Cardiac fibroblast (primary cell): Measurements from ENCODE around the gene PLEKHA5.

ENCODE experiments used
- DNase-seq, 2 donors: peaks; one replicate each; pipeline versions ENCODE4 v3.0.0 to v3.0.0-alpha.2; 2010; ENCODE audit warnings: low read depth in 2 of 2
- H3K4me3 ChIP-seq, 2 donors: replicated peaks in 1 of 2; 1 replicate in 1 of 2; 2 replicates in 1 of 2; pipeline ENCODE4 v1.5.1; 2011; ENCODE audit warnings: low read depth in 2 of 2, low read length in 2 of 2, mild to moderate bottlenecking in 2 of 2, moderate library complexity in 1 of 2
- CTCF ChIP-seq: IDR thresholded peaks from one replicate; pipeline ENCODE4 v1.5.1; 2011; ENCODE audit warnings: low read depth, mild to moderate bottlenecking, low read length, inconsistent platforms

PLEKHA5 gene

GRCh38 chr12:19285793-19286448 is 156.4 kb downstream of the PLEKHA5 start:
- H3K4me3 ChIP-seq: no peak overlapping the region
- TF ChIP-seq CTCF: no peak
- DNase-seq: no peak

GRCh38 chr12:19287302-19287701 is 157.8 kb downstream of the PLEKHA5 start:
- TF ChIP-seq CTCF: no peak
- H3K4me3 ChIP-seq: no peak overlapping the region
- peak; percentile 25 to 53 for DNase-seq

DNA sequence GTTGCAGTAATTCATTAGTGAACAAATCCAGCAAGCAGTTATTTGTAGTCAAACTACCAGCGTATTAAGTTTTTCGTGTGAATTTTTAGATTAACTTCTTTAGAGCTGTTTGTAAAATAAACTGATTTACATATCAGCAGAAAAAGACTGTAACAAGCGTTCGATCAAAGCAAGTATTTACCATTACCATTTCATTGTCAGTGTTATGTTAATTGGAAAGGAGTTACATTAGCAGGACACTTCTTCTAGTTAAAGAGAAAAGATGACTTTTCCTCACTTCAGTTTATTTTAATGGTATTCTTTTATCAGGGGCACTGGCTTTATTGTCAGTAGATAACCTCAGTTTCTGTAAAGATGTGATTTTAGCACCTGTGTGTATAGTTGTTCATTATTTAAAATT is 158.6 kb downstream of the PLEKHA5 start:
- TF ChIP-seq CTCF: no peak
- DNase-seq: no peak
- H3K4me3 ChIP-seq: no peak overlapping the region

DNA sequence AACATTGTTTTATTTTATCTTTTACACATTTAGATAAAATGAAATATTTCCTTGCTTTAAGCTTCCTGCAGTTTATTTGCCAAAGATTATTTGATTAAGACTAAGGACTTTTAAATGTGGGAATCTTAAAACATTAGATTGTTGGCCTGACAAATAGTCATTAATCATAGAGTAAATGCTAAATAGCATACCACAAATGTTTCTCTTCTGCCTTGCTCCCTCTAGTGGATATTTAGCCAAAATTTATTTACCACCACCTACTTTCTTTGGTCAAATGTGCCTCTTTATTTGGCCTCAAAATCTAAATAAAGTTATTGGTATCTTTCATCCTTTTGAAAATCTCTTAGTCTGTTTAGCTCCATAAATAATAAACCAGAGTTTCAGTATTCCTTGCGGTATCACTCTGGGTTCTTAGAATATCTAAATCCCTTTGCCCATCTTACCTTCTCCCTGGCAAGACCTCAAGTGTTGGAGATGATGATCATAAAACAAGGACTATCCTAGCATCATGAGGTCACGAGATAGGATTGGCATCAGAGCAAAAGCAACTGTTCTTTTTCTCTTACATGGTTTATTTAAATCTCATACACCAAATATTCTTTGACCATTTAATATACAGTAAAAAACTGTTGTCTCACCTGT is 159.2 kb downstream of the PLEKHA5 start:
- DNase-seq: peak; percentile 63 to 69
- H3K4me3 ChIP-seq: no peak overlapping the region
- TF ChIP-seq CTCF: peak; percentile 43

GRCh38 chr12:19298836-19299605 is 169.5 kb downstream of the PLEKHA5 start:
- TF ChIP-seq CTCF: no peak
- DNase-seq: peak in 1 of 2 donors; percentile 12
- H3K4me3 ChIP-seq: no peak overlapping the region

GRCh38 chr12:19299765-19300164 is 170.2 kb downstream of the PLEKHA5 start:
- no peak overlapping the region for H3K4me3 ChIP-seq
- DNase-seq: peak; percentile 35 to 58
- TF ChIP-seq CTCF: no peak
